Stimulated activated CD8-positive, alpha-beta memory T cell treated with anti-CD3 and anti-CD28 coated beads, Interleukin-7, amount 100 ng/mL, for 24 hours (primary cell): Measurements from ENCODE around the gene MXD1.
"Not testable (repeated sequence)": the region's sequence is repeated elsewhere in the genome, so short reads cannot be mapped to it uniquely, and the experiment has no call there.

Experiments used
- DNase-seq: peaks from one replicate; pipeline ENCODE4 v3.0.0-alpha.2; 2020; ENCODE audit warnings: low read depth

The MXD1 gene

GRCh38 chr2:69914950-69915945 is at the start of gene MXD1:
TSS of gene MXD1 (plus strand) at chr2:69915109. CDS start at chr2:69915331, 222 bp downstream.
- DNase-seq = peak; percentile 99

- DNase-seq = no peak
Measured at GRCh38 chr2:69888451-69888850, 26.5 kb upstream of the MXD1 start.

GRCh38 chr2:69889302-69889701 is 25.6 kb upstream of the MXD1 start:
- no peak for DNase-seq

GRCh38 chr2:69890881-69891280 is 24.0 kb upstream of the MXD1 start:
- no peak for DNase-seq

GRCh38 chr2:69892838-69893424 is 22.0 kb upstream of the MXD1 start:
- DNase-seq = not testable (repeated sequence)

- DNase-seq = peak; percentile 69
Measured at GRCh38 chr2:69893684-69894551, 21.0 kb upstream of the MXD1 start, which contains the start of gene SNRNP27. TSS of gene SNRNP27 (plus strand) at chr2:69893956. CDS start at chr2:69893985, 29 bp downstream.

- DNase-seq = not testable (repeated sequence)
Measured at GRCh38 chr2:69894737-69895136, 20.2 kb upstream of the MXD1 start.

- DNase-seq = no peak
Measured at GRCh38 chr2:69902213-69902922, 12.5 kb upstream of the MXD1 start.

GRCh38 chr2:69907216-69907615 is 7.7 kb upstream of the MXD1 start:
- DNase-seq = no peak

- DNase-seq = no peak
Measured at GRCh38 chr2:69911985-69912563, 2.8 kb upstream of the MXD1 start.

GRCh38 chr2:69914164-69914949 is 552 bp upstream of the MXD1 start:
- peak; percentile 12 for DNase-seq

- DNase-seq = no peak
Measured at GRCh38 chr2:69916106-69916505, 1.2 kb downstream of the MXD1 start.

- no peak for DNase-seq
Measured at GRCh38 chr2:69917852-69918251, 2.9 kb downstream of the MXD1 start.

GRCh38 chr2:69918401-69918800 is 3.5 kb downstream of the MXD1 start:
- no peak for DNase-seq

GRCh38 chr2:69923116-69923515 is 8.2 kb downstream of the MXD1 start:
- no peak for DNase-seq

GRCh38 chr2:69926849-69927515 is 12.1 kb downstream of the MXD1 start:
- no peak for DNase-seq

- DNase-seq = no peak
Measured at GRCh38 chr2:69931832-69932595, 17.1 kb downstream of the MXD1 start.

- no peak for DNase-seq
Measured at GRCh38 chr2:69932596-69932922, 17.6 kb downstream of the MXD1 start.

GRCh38 chr2:69933254-69933828 is 18.4 kb downstream of the MXD1 start:
- no peak for DNase-seq
